Kidney capillary endothelial cell (primary cell): Measurements from ENCODE around the gene STUB1.

Experiments
- DNase-seq: peaks from one replicate; pipeline ENCODE4 v3.0.0-alpha.2; 2018; ENCODE audit warnings: low spot score

STUB1 gene

GRCh38 chr16:679814-680624 is at the start of gene STUB1:
TSS of gene STUB1 (plus strand) at chr16:680410. CDS start at chr16:680526, 116 bp downstream.
- peak; percentile 76 for DNase-seq

DNA sequence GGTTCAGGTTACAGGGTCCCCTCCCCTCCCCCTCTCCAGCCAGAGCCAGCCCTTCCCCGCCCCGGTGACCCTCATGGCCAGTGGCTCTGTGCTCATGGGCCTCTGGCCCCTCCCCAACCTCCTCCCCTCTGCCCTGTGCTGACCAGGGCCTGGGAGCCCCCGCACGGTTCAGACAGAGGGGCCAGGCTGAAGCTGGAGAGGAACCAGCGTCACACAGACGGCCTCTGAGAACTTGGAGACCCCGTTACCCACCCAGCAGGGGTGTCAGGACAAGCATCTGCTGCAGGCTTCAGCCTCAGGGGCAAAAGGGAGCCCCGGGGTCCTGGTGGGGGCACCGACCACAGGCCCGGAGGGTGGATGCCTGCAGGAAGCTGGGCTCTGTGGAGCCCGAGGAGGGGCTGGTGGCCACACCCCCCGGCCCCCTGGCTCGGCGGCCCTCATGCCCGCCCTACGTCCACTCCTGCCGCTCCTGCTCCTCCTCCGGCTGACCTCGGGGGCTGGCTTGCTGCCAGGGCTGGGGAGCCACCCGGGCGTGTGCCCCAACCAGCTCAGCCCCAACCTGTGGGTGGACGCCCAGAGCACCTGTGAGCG is 49.3 kb upstream of the STUB1 start, which contains the start of gene WFIKKN1:
Gene WFIKKN1, plus strand, starts transcription at position 171 of the 591 bp plus-strand sequence. Its CDS starts 269 bp downstream, at position 440.
- DNase-seq: no peak

DNA sequence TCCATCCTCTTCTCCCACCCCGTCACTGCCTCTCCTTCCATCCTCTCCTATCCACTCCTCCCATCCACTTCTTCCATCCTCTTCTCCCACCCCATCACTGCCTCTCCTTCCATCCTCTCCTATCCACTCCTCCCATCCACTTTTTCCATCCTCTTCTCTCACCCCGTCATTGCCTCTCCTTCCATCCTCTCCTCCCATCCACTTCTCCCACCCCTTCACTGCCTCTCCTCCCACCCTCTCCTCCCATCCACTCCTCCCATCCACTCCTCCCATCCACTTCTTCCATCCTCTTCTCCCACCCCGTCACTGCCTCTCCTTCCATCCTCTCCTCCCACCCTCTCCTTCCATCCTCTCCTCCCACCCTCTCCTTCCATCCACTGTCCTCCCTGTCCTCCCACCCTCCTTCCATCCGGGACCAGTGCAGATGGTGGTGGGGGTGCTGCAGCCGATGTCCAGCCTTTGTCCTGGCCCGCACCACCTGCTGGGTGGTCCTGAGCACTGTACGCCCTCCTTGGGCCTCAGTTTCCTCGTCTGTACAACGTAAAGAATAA is 48.3 kb upstream of the STUB1 start:
- no peak for DNase-seq

GRCh38 chr16:632486-633335 is 47.5 kb upstream of the STUB1 start:
- DNase-seq: no peak

DNA sequence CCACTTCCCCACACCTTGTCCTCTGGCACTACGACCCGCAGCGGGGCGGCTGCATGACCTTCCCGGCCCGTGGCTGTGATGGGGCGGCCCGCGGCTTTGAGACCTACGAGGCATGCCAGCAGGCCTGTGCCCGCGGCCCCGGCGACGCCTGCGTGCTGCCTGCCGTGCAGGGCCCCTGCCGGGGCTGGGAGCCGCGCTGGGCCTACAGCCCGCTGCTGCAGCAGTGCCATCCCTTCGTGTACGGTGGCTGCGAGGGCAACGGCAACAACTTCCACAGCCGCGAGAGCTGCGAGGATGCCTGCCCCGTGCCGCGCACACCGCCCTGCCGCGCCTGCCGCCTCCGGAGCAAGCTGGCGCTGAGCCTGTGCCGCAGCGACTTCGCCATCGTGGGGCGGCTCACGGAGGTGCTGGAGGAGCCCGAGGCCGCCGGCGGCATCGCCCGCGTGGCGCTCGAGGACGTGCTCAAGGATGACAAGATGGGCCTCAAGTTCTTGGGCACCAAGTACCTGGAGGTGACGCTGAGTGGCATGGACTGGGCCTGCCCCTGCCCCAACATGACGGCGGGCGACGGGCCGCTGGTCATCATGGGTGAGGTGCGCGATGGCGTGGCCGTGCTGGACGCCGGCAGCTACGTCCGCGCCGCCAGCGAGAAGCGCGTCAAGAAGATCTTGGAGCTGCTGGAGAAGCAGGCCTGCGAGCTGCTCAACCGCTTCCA is 46.7 kb upstream of the STUB1 start:
- DNase-seq: no peak

- no peak for DNase-seq
These were observed 46.0 kb upstream of the STUB1 start for GRCh38 chr16:634051-634670.

- DNase-seq: no peak
These were observed 45.2 kb upstream of the STUB1 start for GRCh38 chr16:634996-635395.

GRCh38 chr16:635573-636205 is 44.5 kb upstream of the STUB1 start:
- no peak for DNase-seq

DNA sequence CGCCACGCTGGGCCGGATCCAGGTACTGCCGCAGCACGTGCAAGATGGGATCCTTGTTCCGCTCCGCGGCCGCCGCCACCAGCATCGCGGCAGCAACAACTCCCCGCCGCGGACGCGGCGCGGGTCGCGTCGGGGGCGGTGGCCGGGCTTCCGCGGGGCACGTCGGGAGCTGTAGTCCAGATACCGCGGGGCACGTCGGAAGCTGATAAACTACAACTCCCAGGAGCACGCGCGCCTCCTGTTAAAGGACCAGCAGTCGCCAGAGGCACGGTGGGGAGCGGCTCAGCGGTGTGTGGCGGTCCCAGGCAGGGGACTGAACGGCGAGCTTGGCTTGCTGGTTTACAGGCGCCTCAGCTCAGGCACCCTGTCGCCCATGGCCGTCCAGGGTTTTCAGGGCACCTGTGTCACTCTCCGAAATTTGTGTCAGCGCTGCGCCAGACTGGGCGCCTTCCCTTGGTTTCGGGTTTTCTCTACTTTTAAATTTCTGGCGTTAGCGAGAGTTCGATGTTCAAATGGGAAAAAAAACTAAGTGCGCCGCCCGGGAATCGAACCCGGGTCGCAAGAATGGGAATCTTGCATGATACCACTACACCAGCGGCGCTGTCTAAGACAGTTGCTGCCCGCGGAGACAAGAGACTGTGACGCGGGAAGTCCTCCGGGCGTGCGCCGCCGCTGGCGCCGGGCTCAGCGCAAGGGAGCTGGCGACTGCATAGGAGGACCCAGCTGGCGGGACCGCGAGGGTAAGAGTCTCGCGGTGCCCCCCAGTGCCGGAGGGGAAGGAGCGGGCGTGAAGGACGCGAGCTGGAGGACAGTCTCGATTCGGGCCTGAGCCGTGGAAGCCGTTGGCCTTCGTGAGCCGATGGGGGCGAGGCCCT is 43.8 kb upstream of the STUB1 start, which contains the start of gene METTL26:
Gene METTL26, minus strand, starts transcription at position 100 of the 875 bp plus-strand sequence. Its CDS starts 15 bp downstream, at position 85.
- DNase-seq: peak; percentile 84

GRCh38 chr16:637081-638018 is 42.9 kb upstream of the STUB1 start:
- no peak for DNase-seq

DNA sequence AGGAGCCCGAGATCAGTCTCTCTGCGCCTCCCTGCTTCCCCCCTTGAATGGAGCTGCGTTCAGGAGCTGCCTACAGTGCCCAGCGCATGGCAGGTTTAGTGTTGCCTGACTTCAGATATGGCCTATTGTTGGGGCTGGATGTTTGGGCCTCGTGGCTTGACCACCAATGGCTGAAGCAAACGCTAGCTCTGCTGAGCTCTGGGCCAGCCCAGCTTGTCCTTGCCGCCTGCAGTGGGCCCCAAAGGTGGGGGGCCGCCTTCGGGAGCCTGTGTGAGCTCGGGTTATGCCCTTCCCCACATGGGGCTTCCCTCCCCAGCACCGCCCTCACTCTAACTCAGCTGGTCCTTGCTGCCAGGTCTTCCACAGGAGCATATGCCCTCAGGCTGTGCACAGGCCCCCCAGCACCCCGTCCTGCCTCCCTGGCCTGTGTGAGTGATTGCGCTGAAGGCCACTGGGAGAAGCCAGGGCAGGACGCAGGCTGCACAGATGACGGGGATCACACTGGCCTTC is 42.1 kb upstream of the STUB1 start:
- DNase-seq: no peak

- no peak for DNase-seq
These were observed 41.4 kb upstream of the STUB1 start for GRCh38 chr16:638836-639235.

GRCh38 chr16:640614-641013 is 39.6 kb upstream of the STUB1 start:
- no peak for DNase-seq

- peak; percentile 37 for DNase-seq
These were observed 38.7 kb upstream of the STUB1 start, which contains the start of gene MCRIP2 for GRCh38 chr16:641326-642188. TSS of gene MCRIP2 (plus strand) at chr16:641828. CDS start at chr16:641992, 164 bp downstream.

- no peak for DNase-seq
These were observed 37.8 kb upstream of the STUB1 start for GRCh38 chr16:642189-643049.

DNA sequence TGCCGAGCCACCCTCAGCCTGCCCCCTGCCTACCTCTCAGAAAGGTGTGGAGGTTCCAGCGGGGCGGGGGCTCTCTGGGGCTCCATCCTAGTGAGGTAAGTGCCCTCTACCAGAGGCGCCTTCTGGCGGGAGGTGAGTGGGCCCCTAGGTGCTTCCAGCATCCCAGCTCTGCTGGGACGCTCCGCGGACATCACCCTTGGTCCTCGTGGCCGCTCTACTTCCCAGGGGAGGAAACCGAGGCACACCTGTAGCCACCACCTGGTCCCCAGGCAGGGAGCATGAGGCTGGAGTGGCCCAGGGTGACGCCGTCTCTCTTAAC is 37.2 kb upstream of the STUB1 start:
- no peak for DNase-seq
